HK-2 (cell line): ENCODE results near the gene PSAP.

Source experiments
- DNase-seq: peaks from one replicate; pipeline ENCODE4 v3.0.0-alpha.2; 2018; ENCODE audit not compliant: unreplicated experiment

Gene PSAP

DNA sequence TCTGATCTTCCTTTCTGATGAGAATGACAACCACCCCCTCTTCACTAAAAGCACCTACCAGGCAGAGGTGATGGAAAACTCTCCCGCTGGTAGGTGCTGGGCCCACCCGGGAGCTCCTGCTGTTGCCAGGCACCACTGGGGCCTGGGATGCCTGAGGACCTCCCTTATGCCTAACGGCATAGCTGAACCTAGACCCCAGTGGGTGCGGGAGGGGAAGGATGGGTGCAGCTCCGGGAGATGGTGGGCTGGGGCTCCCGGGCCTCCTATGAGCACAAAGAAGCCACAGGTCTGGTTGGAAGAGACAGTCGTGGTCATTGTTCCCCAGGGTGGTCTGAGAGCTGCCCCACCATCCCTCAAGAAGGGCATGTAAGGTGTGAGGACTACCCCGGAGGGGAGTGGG lies 62.1 kb downstream of the PSAP start:
- DNase-seq: no peak

DNA sequence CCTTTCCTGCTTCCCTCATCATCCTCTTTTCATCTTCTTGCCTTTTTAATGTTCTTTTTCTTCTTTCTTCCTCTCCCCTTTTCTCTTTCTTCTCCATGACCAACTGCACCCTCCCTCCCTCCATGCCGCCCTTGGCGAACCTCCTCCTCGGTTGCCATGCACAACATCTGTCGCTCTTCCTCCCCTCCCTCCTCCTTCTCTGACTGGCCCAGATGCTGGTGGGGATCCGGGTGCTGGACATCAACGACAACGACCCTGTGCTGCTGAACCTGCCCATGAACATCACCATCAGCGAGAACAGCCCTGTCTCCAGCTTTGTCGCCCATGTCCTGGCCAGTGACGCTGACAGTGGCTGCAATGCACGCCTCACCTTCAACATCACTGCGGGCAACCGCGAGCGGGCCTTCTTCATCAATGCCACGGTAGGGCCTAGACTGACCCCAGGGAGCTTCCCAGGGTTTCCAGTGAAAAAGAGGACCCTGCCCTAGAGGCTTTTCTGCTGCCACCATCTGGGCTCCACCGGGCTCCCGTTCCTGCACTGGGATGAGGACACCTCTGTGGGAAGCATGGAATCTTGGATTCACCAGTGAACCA lies 66.3 kb downstream of the PSAP start:
- DNase-seq: no peak

DNA sequence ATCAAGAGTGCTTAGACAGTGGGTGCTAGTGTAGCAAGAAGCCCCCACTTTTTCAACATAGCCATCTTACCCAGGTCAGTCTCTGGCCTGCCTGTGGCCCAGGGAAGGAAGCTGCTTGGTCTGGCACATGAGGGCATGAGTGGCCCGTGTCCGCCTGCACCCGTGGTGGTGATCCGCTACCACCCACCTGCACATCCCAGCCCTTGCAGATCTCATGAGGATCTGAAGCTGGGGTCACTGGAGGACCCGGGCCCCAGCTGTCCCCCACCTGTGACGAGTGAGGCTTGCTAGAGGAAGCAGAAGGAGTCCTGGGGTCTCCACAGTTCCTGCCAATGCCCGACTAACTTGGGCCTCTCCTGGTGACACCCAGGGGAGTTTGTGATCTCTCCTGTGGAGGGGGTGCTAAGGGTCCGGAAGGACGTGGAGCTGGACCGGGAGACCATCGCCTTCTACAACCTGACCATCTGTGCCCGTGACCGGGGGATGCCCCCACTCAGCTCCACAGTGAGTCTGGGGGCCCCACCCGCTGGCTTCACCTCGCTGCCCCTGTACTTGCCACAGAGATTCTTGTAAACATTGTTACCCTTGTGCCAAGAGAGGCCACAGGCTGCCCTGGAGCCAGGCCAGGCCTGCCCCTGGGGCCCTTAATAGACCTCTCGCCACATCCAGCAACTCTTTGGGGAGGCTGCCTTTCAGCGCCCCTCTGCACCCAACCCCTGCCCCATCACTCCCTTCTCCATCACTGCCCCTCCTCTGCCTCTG lies 67.0 kb downstream of the PSAP start:
- DNase-seq: no peak

DNA sequence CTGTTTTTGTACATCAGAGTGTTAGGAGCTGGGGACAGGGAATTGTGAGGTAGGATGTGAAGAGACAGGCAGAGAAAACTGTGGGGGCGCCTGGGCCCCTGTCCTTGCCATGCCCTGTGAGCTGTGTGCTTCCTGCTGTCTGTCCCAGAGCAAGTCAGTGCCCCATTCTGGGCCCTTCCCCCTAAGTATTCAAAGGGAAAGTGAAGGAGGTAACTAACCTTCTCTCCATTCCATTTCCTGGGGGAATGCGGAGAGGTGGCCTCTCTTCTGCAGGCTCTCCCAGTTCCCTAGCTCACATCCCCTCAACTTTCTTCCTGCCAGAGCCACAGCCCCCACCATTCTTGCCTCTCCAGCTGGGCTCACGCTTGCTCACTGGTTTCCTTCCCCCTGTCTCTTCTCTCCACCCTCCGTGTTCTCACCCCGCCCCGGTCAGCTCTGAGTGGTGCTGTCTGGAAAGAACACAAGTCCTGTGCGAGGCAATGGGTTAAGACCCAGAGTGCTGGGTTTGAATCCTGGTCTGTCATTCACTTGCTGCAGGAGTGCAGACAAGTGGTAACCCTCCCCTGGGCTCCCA lies 68.0 kb downstream of the PSAP start:
- no peak for DNase-seq

DNA sequence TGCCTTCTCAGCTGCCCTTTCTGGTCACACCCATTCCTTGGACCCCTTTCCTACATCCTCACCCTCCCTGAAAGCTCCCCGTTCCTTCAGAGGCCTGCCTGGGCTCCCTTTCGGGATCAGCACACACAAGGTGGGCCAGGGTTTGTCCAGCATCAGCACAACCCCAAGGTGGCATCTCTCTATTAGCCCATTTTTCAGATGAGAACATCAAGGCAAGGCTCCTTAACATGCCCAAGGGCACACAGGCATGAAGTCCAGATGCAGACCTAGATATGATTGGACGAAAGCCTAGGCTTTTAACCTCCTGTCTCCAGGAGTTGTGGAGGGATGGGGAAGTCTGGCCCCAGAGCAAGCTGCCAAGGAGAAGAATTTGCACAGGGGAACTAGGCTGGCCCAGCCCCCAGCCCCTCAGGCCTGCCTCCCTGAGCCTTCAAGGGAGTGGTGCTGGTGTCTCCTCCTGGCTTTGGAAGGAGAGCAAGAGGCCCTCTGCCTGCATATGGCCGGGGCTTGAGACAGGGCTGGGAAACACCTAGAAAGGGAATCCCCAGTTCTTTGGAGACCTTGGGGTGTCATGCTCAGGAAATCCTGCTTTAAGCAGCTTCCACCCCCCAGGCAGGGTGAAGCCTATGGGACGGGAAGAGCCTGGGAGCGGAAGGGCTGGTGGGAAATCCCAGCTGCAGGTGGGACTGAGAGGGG lies 68.7 kb downstream of the PSAP start:
- no peak for DNase-seq

DNA sequence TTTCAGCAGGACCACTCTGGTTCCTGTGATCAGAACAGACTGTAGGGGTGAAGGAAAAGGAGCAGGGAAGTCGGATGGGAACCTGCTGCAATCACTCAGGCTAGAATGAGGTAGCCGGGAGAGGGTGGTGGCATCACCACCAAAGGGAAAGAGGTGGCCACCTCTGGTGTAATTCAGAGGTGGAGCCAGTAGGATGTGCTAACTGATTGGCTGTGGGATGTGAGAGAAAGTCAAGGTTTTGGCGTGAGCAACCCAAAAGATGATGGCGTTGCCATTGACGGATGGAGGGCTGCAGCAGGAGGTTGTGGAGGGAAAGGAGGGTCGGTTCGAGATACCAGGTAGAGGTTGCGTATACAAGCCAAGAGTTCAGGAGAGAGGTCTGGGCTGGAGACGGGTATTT lies 70.3 kb downstream of the PSAP start:
- no peak for DNase-seq

DNA sequence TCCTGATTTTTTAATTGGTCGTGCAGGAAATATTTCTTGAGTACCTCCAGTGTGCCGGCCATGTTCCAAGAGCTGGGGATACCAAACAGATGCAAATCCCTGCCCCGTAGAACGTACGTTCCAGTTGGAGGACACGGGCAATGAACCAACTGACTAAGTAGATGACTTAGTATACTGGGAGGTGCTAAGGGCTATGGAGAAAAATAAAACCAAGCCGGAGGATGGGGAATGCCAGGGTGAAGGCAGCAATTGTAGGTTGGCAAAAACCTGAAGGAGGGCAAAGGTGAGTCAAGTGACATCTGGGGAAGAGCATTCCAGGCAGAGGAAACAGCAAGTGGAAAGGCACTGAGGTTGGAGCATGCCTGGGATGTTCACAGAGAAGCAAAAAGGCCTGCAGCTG lies 70.9 kb downstream of the PSAP start:
- no peak for DNase-seq

DNA sequence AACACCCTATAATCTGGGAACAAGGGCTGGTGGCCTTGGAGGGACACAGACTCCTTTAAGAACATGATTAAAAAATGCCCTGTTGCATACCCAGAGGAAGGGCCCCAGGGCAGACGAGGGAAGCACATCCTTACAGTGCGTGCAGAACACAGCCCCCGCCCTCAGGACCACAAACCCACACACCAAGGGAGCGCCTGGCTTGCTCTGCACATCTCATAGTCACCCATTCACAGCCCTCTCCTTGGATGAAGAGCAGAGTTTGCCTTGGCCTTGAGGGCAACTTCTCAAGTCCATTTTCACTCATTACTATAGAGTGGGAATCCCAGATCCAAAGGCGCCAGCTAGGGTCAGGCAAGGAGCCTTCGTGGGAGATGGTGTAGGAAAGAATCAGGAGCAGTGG lies 71.4 kb downstream of the PSAP start:
- DNase-seq: no peak

DNA sequence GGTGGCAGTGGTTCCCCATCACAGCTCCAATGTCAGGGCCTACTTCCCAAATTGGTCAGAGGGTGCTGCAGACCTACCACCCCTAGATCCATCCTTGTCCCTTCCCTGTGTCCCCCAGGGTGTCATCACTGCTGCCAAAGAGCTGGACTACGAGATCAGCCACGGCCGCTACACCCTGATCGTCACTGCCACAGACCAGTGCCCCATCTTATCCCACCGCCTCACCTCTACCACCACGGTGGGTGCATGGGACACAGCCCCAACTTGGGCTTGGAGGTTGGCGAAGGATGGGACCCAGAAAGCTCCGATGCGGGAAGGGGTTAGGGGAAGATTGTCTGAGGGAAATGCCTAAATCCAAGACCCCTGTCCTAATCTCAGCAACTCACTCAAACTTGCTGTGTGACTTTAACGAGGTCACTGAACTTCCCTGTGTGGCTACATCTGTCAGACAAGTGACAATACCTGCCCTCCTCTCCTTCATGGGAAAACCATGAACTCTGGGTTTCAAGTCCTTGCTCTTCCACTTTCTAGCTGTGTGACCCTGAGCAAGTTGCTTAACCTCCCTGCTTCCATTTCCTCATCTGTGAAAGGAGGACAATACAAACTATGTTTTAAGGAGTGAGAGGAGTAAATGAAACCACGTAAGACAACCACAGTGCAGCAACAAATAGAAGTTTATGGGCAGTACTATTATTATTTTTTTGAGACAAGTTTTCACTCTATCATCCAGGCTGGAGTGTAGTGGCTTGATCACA lies 72.8 kb downstream of the PSAP start:
- no peak for DNase-seq

DNA sequence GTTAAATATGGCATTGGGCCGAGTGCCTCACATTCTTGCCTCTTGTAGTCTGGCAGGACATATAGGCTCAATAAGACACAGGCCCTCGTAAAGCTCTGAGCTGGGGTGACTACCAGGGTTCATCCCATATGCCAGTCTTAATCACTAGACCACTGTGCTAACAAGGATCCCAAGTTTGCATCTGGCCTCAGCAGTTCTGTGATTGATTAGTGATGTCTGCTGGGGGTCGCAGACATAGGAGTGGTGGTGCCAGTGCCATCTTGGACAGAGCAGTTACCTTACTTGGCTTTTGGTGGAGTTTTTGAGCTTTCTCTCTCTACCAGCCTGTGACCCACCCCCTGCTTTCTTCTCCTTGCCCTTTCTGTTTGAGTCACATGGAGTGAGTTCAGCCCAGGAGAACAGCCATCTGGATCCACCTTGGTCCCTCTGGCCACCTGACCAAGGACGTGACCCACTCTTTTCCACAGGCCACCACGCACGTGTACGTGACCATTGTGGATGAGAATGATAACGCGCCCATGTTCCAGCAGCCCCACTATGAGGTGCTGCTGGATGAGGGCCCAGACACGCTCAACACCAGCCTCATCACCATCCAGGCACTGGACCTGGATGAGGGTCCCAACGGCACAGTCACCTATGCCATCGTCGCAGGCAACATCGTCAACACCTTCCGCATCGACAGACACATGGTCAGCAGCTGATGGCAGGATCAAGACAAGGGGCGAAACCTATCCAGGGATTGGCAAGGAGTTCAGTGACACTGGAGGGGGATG lies 73.7 kb downstream of the PSAP start:
- DNase-seq: no peak

DNA sequence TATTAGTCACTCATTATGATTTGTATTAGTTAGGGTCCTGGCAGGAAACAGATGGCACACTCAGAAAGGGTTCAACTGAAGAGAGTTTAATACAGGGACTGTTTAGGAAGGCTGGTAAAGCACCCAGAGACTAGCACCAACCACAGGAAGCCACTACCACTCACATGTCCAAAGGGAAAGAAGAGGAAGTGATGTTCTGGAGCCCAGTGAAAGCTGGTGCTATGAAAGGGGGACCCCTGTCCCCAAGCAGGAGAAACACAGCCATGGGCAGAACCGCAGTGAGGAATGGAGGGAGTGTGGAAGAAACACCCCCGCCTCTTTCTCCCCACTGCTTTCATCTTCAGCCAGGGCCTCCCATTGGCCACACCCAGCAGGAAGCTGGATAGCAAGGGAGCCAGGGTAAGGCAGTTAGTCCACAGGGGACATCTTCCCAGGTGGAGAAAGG lies 74.5 kb downstream of the PSAP start:
- DNase-seq: no peak

DNA sequence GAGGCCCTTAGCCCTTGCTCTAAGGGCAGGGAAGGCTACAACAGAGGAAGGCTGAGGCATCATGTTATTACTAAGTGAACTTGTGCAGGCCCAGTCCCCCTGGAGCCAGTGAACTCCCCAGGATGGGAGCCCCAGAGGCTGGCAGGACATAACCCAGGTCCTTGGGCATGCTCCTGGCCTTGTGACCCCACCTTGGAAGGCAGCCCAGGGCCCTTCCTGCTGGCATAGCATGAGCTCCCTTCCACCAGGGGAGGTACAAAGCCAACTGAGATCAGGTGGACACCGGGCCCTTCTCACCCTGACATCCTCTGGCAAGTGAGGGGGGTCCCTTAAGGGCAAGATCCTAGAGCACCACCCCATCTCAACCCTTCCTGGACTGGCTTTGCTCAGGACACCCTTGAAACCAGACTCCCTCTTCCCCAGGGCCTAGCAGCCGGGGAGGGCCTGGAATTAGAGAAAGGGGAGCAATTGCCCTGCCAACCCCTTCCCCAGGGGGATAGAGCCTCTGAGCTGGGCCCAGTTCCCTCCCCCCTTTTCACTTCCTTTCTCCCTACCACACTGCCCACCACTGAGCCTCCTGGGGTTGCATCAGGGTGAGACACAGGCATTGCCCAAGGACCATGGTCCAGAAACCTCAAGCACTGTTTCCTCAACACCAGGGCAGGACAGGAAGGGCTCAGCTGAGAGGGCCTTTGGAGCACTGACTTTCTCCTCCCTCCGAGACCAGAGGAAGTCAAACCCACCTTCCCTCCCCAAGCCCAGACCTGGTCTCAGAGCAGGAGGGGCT lies 75.9 kb downstream of the PSAP start:
- DNase-seq: no peak

DNA sequence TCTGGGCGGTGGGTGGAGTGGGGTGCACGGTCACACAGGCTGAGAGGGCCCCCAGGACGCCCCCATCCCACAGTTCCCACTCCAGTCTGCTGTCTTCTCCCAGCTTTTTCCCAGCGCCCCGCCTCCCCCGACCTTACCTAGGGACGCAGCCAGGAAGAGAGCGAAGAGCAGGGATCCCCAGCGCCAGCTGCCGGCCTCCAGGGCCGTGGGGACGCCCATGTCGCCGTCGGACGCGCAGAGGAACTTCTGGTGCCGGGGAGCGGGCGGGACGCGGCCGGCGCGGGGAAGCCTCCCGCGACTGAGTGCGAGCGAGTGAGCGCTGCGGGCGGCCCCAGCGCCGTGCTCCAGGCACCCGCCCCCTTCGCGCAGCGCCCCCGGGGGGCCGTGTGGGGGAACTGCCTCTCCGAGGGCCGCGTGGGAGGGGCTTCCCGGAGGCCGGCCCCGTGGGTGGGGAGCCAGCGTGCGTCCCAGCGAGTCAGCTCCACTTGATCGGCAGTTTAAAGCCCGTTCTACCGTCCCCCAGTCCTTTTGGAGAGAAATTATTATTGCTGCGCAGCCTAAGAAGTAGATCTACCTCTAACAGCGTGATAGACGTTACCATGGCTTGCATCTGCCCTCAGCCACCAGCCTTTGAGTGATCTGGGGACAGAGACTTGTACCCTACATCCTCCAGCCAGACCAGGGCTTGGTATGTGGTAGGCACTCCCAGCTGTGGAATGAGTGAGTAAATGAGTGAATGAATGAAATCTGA lies 77.7 kb downstream of the PSAP start, which contains the start of gene VSIR:
VSIR (minus strand) TSS at position 300 of the 751 bp plus-strand sequence; CDS start at position 219, 81 bp downstream.
- DNase-seq: peak; percentile 92

DNA sequence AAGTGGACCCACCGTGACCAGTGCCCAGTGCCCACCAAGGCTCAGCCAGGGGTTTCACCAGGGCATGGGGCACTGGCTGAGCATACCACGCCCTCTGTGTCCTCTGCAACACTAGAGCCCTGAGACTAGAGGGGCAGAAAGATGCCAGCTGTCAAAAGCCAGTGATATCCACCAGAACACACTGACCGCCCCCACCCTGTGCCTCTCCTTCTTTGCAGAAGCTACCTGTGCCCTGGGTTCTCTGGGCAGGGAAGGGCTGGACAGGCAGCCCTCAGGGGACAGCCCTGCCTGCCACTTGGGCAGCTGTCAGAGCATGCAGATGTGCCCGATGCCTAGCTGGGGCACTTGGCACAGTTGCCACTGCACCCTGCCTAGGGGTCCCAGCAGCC lies 78.2 kb downstream of the PSAP start:
- DNase-seq: no peak

DNA sequence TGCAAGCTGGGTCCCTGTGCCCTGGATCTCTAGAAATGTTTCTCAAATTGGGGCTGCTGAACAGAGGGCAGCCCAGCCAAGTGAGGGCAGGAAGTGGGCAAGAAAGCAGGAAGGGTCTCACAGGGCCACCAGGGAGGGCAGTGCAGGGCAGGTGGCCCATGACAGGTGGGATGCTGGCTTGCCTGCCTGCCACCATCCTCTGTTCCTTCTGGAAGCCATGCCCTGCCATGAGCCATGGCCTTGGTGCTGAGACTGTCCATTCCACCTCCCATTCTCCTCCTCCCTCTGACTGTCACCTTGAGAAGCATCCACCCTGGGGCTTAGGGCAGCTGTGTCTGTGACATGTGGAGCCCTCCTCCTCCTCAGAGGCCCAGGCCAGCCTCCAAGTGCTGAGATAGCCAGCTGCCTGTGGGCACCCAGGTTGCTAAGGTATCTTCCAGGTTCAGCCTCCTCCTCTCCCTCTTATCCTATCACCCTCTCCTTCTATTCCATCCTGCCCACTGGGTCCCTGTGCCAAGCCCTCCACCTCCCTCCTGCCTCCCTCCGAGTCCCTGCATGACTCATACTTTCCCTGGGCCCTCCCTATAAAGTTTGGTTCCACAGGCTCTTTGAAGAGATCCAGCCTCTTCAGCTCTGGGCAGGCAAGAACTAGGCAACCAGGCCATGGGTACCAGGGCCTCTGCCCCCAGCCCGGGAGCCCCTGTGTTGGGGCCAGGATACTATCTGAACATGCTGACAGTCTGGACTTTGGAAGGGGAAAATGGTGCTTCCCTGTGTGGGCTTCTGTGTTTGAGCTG lies 79.0 kb downstream of the PSAP start:
- peak; percentile 64 for DNase-seq

DNA sequence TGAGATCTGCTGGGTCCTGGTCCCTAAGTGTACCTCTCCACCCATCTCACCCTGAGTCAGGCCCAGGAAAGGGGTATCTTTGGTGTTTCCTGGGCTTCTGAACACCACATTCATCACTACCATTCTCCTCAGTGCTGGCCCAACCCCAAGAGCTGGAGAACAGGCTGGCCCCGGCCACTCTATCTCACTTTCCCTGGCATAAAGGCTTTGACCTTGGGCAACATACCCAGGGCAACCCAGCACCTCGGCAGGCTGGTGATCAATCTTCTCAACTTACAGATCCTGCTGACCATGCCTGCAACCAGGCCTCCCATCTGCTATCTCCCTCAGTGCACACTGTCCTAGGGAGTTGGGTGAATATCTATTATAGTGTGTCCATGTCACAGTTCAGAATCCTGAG lies 79.8 kb downstream of the PSAP start:
- no peak for DNase-seq

DNA sequence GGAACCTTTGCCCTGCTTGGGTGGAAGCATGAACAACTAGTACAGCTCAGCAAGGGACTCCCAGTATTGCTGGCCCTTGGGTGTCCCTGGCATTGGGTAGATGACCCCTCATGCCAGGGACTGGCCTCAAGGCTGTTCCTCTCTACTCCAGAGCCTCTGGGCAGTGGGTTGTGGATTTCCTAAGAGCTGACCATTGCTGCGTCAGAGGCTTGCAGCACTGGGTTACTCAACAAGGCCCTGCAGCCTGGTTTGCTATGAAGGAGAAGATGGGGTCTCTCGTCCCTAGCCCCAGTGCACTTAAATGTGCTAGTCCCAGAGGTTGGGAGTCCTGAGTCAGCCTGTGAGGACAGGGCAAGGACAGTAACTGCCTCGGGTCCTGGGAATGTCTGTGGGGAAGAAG lies 80.3 kb downstream of the PSAP start:
- DNase-seq: no peak

DNA sequence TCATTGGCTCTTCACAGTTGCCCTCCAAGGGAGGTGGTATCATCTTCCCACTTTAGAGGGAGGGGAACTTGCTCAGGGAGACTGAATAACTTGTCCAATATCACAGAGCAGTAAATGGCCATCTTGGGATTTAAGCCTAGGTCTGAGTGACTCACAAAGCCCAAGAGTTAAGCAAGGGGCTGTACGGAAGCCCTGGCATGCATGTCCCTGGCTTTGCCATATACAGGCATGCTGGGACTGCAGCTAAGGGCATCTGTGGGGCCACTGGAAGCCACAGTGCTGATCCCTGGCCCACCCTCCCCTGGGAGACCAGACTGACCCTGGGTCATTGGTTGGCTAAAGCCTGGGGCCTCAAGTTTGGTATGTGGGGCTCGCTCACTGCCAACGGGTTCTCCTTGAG lies 80.8 kb downstream of the PSAP start:
- no peak for DNase-seq
